Fibroblast of lung (primary cell): ENCODE results near the gene IL1RAPL2. TPM values are rescaled to one million over a fixed set of nuclear protein-coding genes. Genes with fewer than 3 reads are reported as not detected.

Experiments
- DNase-seq, 2 donors: peaks; one replicate each; pipeline versions ENCODE4 v3.0.0 to v3.0.0-alpha.2; 2010; ENCODE audit warnings: low read depth in 2 of 2
- H2AFZ ChIP-seq: 2 replicates; pipeline ENCODE4 v1.5.1; 2012; ENCODE audit warnings: low read length, control low read depth, inconsistent platforms
- H3K27ac ChIP-seq: 2 replicates; pipeline ENCODE4 v1.5.1; 2011; ENCODE audit warnings: low read length, control low read depth; ENCODE audit not compliant: insufficient read depth
- H3K27me3 ChIP-seq: 2 replicates; pipeline ENCODE4 v1.5.1; 2011; ENCODE audit warnings: mild to moderate bottlenecking, low read length; ENCODE audit not compliant: control insufficient read depth, insufficient read depth
- H3K36me3 ChIP-seq: 2 replicates; pipeline ENCODE4 v1.5.1; 2011; ENCODE audit warnings: low read length; ENCODE audit not compliant: control insufficient read depth, insufficient read depth
- H3K4me1 ChIP-seq: 2 replicates; pipeline ENCODE4 v1.5.1; 2011; ENCODE audit warnings: low read length; ENCODE audit not compliant: control insufficient read depth, insufficient read depth; ENCODE audit errors: extremely low read depth
- H3K4me2 ChIP-seq: 2 replicates; pipeline ENCODE4 v1.5.1; 2011; ENCODE audit warnings: low read length, control low read depth; ENCODE audit not compliant: insufficient read depth; ENCODE audit errors: extremely low read depth
- H3K4me3 ChIP-seq, 4 experiments: fragments of 200-600 bp in 1 of 4; sonication (generic) in 1 of 4; replicated peaks in 1 of 4; 2 replicates each; pipeline ENCODE4 v1.5.1; 2011 to 2016; ENCODE audit warnings: low read length in 4 of 4, low read depth in 3 of 4, mild to moderate bottlenecking in 3 of 4, control low read depth in 2 of 4, inconsistent platforms in 1 of 4, mixed read lengths in 1 of 4; ENCODE audit not compliant: insufficient read depth in 1 of 4; ENCODE audit errors: control extremely low read depth in 1 of 4
- H3K79me2 ChIP-seq: 2 replicates; pipeline ENCODE4 v1.5.1; 2012; ENCODE audit warnings: mild to moderate bottlenecking, low read length, inconsistent platforms; ENCODE audit not compliant: control insufficient read depth, insufficient read depth
- H3K9ac ChIP-seq: 2 replicates; pipeline ENCODE4 v1.5.1; 2011; ENCODE audit warnings: mild to moderate bottlenecking, low read length, control low read depth; ENCODE audit not compliant: insufficient read depth
- H3K9me3 ChIP-seq: 2 replicates; pipeline ENCODE4 v1.5.1; 2012; ENCODE audit warnings: low read depth, low read length; ENCODE audit not compliant: control insufficient read depth, insufficient read depth
- H4K20me1 ChIP-seq: 2 replicates; pipeline ENCODE4 v1.5.1; 2011; ENCODE audit warnings: low read length; ENCODE audit not compliant: control insufficient read depth, insufficient read depth; ENCODE audit errors: extremely low read depth
- CTCF ChIP-seq, 2 donors: IDR thresholded peaks in 1 of 2; conservative IDR thresholded peaks in 1 of 2; 1 replicate in 1 of 2; 2 replicates in 1 of 2; pipeline ENCODE4 v1.5.1; 2011 to 2012; ENCODE audit warnings: low read length in 2 of 2, control low read depth in 1 of 2, inconsistent platforms in 1 of 2, low read depth in 1 of 2, mild to moderate bottlenecking in 1 of 2
- EZH2 ChIP-seq: IDR thresholded peaks from 2 replicates; pipeline ENCODE4 v1.5.1; 2012; ENCODE audit warnings: low read length, control low read depth, mild to moderate bottlenecking; ENCODE audit errors: missing control alignments
- polyA plus RNA-seq, 2 donors: library from polyadenylated mRNA; depleted of rRNA in 1 of 2; stranded (reverse) in 1 of 2; unstranded in 1 of 2; fragments of >200 nt; gene quantifications; 2 replicates each; pipeline ENCODE4 v1.2.1, GENCODE V29; 2011 to 2012; ENCODE audit warnings: missing spikeins in 1 of 2
- total RNA-seq: library from RNA; depleted of rRNA; stranded (reverse); fragments of >200 nt; gene quantifications from 2 replicates; pipeline ENCODE4 v1.2.1, GENCODE V29; 2014

Gene IL1RAPL2
- total and polyA plus RNA-seq, 2 donors (not counting 1 experiment from before 2014, with no cell fraction given): 0.22 TPM; not detected in 1

GRCh38 chrX:104929324-104929723, 363.3 kb downstream of the IL1RAPL2 start:
- H3K9me3 ChIP-seq: no peaks in the 10 kb centered on the region
- no peaks in the 10 kb centered on the region for H3K79me2 ChIP-seq
- no peak for DNase-seq
- H3K27ac ChIP-seq: no peak overlapping the region
- no peak overlapping the region for H3K4me2 ChIP-seq
- H3K27me3 ChIP-seq: no peaks in the 10 kb centered on the region
- H3K36me3 ChIP-seq: no peaks in the 10 kb centered on the region
- no peaks in the 10 kb centered on the region for H3K4me1 ChIP-seq
- H3K9ac ChIP-seq: no peak overlapping the region
- no peak overlapping the region for H3K4me3 ChIP-seq
- TF ChIP-seq CTCF (conservative IDR thresholded peaks at IDR 0.05 in 1 of 2, IDR thresholded peaks at IDR 0.05 in 1 of 2; ENCODE audit: low read depth in 1 of 2, low read length in 2 of 2): no peak
- no peak for TF ChIP-seq EZH2
- H2AFZ ChIP-seq: no peak overlapping the region
- no peaks in the 10 kb centered on the region for H4K20me1 ChIP-seq

GRCh38 chrX:104935581-104935980, 369.6 kb downstream of the IL1RAPL2 start:
- H3K4me1 ChIP-seq: no peaks in the 10 kb centered on the region
- no peak overlapping the region for H3K9ac ChIP-seq
- TF ChIP-seq EZH2: no peak
- no peak overlapping the region for H2AFZ ChIP-seq
- H3K79me2 ChIP-seq: no peaks in the 10 kb centered on the region
- no peaks in the 10 kb centered on the region for H4K20me1 ChIP-seq
- H3K9me3 ChIP-seq: no peaks in the 10 kb centered on the region
- no peak for DNase-seq
- H3K36me3 ChIP-seq: no peaks in the 10 kb centered on the region
- no peak overlapping the region for H3K4me2 ChIP-seq
- H3K4me3 ChIP-seq: no peak overlapping the region
- H3K27ac ChIP-seq: no peak overlapping the region
- H3K27me3 ChIP-seq: no peaks in the 10 kb centered on the region

- Histone ChIP-seq H3K9me3 (no peaks in the 10 kb centered on the region), H3K27ac (no peak overlapping the region), H3K79me2 (no peaks in the 10 kb centered on the region), H3K9ac (no peak overlapping the region), H3K36me3 (no peaks in the 10 kb centered on the region), H3K27me3 (no peaks in the 10 kb centered on the region), H2AFZ (no peak overlapping the region), H3K4me2 (no peak overlapping the region), H4K20me1 (no peaks in the 10 kb centered on the region), H3K4me3 (no peak overlapping the region), H3K4me1 (no peaks in the 10 kb centered on the region)
- TF ChIP-seq CTCF (conservative IDR thresholded peaks at IDR 0.05 in 1 of 2, IDR thresholded peaks at IDR 0.05 in 1 of 2; ENCODE audit: low read depth in 1 of 2, low read length in 2 of 2) (no peak), EZH2 (no peak)
- no peak for DNase-seq
These were observed 387.3 kb downstream of the IL1RAPL2 start for GRCh38 chrX:104953251-104953650.
